Upper lobe of left lung (tissue), 6 donors: ENCODE data around the gene BMP7. TPM values are rescaled to one million over a fixed set of nuclear protein-coding genes. Genes with fewer than 3 reads are reported as not detected.
A peak's percentile ranks its signal among the peaks of the same experiment; 100 is the strongest.

ENCODE experiments used
- ATAC-seq, 2 donors: fragments of 200-7000 bp; cut with Tn5 transposase; one replicate each; pipeline ENCODE4 v1.9.1; 2022; ENCODE audit warnings: mild to moderate bottlenecking in 2 of 2, moderate library complexity in 2 of 2; ENCODE audit not compliant: low FRiP score in 2 of 2
- DNase-seq, 2 donors: peaks; one replicate each; pipeline ENCODE4 v3.0.0-alpha.2; 2019 to 2020
- H3K27ac ChIP-seq, 4 donors: fragments of 200-600 bp; sonication (generic); one replicate each; pipeline ENCODE4 v1.5.1; 2016 to 2019
- H3K27me3 ChIP-seq, 4 donors: fragments of 200-600 bp; sonication (generic); one replicate each; pipeline ENCODE4 v1.5.1; 2017 to 2019
- H3K36me3 ChIP-seq, 4 donors: fragments of 200-600 bp; sonication (generic); one replicate each; pipeline ENCODE4 v1.5.1; 2016 to 2019
- H3K4me1 ChIP-seq, 4 donors: fragments of 200-600 bp; sonication (generic); one replicate each; pipeline ENCODE4 v1.5.1; 2018 to 2019
- H3K4me3 ChIP-seq, 4 donors: fragments of 200-600 bp; sonication (generic); one replicate each; pipeline ENCODE4 v1.5.1; 2017 to 2019; ENCODE audit warnings: mild to moderate bottlenecking in 2 of 4, moderate library complexity in 1 of 4
- H3K9me3 ChIP-seq, 4 donors: fragments of 200-600 bp; sonication (generic); one replicate each; pipeline ENCODE4 v1.5.1; 2018 to 2019
- EP300 ChIP-seq, 4 donors: sonication (generic); formaldehyde crosslinking; IDR thresholded peaks; one replicate each; pipeline ENCODE4 v1.5.1; 2017; ENCODE audit warnings: antibody characterized with exemption in 4 of 4, control low read depth in 2 of 4
- POLR2A ChIP-seq, 4 donors: fragments of 450-650 bp; IDR thresholded peaks; one replicate each; pipeline ENCODE4 v1.5.1; 2016 to 2017; ENCODE audit warnings: antibody characterized with exemption in 4 of 4, mild to moderate bottlenecking in 2 of 4
- POLR2AphosphoS5 ChIP-seq, 2 donors: sonication (generic); formaldehyde crosslinking; IDR thresholded peaks; one replicate each; pipeline ENCODE4 v1.5.1; 2017; ENCODE audit warnings: antibody characterized with exemption in 2 of 2
- WGBS, 2 donors: methylation state at CpG; one replicate each; pipeline ENCODE4 v1.1.5; 2017 to 2018; 5-methylcytosine and 5-hydroxymethylcytosine counted together
- total RNA-seq, 6 donors: library from RNA; depleted of rRNA in 4 of 6; stranded (reverse); fragments of >200 nt in 4 of 6; gene quantifications; one replicate each; pipeline versions ENCODE4 v1.1.0 to v1.2.1, GENCODE V29; 2016 to 2021
- TF ChIP-seq, protein P1 (sequence below), 6 experiments: fragments of 450-650 bp in 4 of 6; fragments of 200-600 bp in 2 of 6; sonication (generic) in 2 of 6; IDR thresholded peaks; one replicate each; pipeline ENCODE4 v1.5.1; 2016 to 2019; ENCODE audit warnings: antibody characterized with exemption in 6 of 6
- donor health status: DM: no; HTN: no; CAD: no; lungs with moderate emphysema.
- donor health status: DM: no; HTN: yes; CAD: no; lungs with severe emphysema.

The BMP7 gene
- total RNA-seq, 6 donors from 2014 or later, result 0.30 to 4.0 (median 2.6) TPM; not detected in 1

GRCh38 chr20:57312138-57312537, 45.7 kb upstream of the BMP7 start:
- no peaks in the 10 kb centered on the region for H3K4me1 ChIP-seq
- TF ChIP-seq EP300 (IDR thresholded peaks at IDR 0.05) (no peak), POLR2AphosphoS5 (IDR thresholded peaks at IDR 0.05) (no peak), POLR2A (IDR thresholded peaks at IDR 0.05) (no peak)
- TF ChIP-seq, protein P1, sequence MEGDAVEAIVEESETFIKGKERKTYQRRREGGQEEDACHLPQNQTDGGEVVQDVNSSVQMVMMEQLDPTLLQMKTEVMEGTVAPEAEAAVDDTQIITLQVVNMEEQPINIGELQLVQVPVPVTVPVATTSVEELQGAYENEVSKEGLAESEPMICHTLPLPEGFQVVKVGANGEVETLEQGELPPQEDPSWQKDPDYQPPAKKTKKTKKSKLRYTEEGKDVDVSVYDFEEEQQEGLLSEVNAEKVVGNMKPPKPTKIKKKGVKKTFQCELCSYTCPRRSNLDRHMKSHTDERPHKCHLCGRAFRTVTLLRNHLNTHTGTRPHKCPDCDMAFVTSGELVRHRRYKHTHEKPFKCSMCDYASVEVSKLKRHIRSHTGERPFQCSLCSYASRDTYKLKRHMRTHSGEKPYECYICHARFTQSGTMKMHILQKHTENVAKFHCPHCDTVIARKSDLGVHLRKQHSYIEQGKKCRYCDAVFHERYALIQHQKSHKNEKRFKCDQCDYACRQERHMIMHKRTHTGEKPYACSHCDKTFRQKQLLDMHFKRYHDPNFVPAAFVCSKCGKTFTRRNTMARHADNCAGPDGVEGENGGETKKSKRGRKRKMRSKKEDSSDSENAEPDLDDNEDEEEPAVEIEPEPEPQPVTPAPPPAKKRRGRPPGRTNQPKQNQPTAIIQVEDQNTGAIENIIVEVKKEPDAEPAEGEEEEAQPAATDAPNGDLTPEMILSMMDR (IDR thresholded peaks at IDR 0.05), result no peak
- no peaks in the 10 kb centered on the region for H3K27me3 ChIP-seq
- H3K27ac ChIP-seq, result no peak overlapping the region
- no peak overlapping the region for H3K4me3 ChIP-seq
- WGBS, 2 donors, result 84 to 85% methylated on average over 6 of the region's 6 CpGs
- DNase-seq (no peak), ATAC-seq (no peak)
- no peaks in the 10 kb centered on the region for H3K36me3 ChIP-seq
- H3K9me3 ChIP-seq, result no peaks in the 10 kb centered on the region

- no peaks in the 10 kb centered on the region for H3K36me3 ChIP-seq
- H3K27ac ChIP-seq, result no peak overlapping the region
- no peaks in the 10 kb centered on the region for H3K4me1 ChIP-seq
- no peak overlapping the region for H3K4me3 ChIP-seq
- H3K27me3 ChIP-seq, result no peaks in the 10 kb centered on the region
- TF ChIP-seq EP300 (IDR thresholded peaks at IDR 0.05), result no peak
- no peak for TF ChIP-seq POLR2AphosphoS5 (IDR thresholded peaks at IDR 0.05)
- TF ChIP-seq, protein P1 (IDR thresholded peaks at IDR 0.05), result no peak
- no peak for TF ChIP-seq POLR2A (IDR thresholded peaks at IDR 0.05)
- 88 to 96% methylated on average over 6 to 11 of the region's 11 CpGs for WGBS, 2 donors
- H3K9me3 ChIP-seq, result no peaks in the 10 kb centered on the region
- DNase-seq (no peak), ATAC-seq (no peak)
Measured at GRCh38 chr20:57310821-57311514, 44.5 kb upstream of the BMP7 start.

- no peak for ATAC-seq
- peak in 1 of 2 donors; percentile 13 for DNase-seq
- no peak for TF ChIP-seq EP300 (IDR thresholded peaks at IDR 0.05)
- TF ChIP-seq POLR2A (IDR thresholded peaks at IDR 0.05), result no peak
- TF ChIP-seq POLR2AphosphoS5 (IDR thresholded peaks at IDR 0.05), result no peak
- TF ChIP-seq, protein P1 (IDR thresholded peaks at IDR 0.05), result no peak
- H3K4me1 ChIP-seq, result no peaks in the 10 kb centered on the region
- H3K27ac ChIP-seq, result no peak overlapping the region
- no peaks in the 10 kb centered on the region for H3K9me3 ChIP-seq
- H3K36me3 ChIP-seq, result no peaks in the 10 kb centered on the region
- H3K4me3 ChIP-seq, result no peak overlapping the region
- no peaks in the 10 kb centered on the region for H3K27me3 ChIP-seq
- 78 to 89% methylated on average over 8 to 9 of the region's 9 CpGs for WGBS, 2 donors
Measured at GRCh38 chr20:57309544-57310115, 43.2 kb upstream of the BMP7 start.

GRCh38 chr20:57308451-57309271, 42.2 kb upstream of the BMP7 start:
- ATAC-seq (no peak), DNase-seq (no peak)
- H3K36me3 ChIP-seq, result no peaks in the 10 kb centered on the region
- H3K9me3 ChIP-seq, result no peaks in the 10 kb centered on the region
- H3K27ac ChIP-seq, result no peak overlapping the region
- no peak overlapping the region for H3K4me3 ChIP-seq
- no peaks in the 10 kb centered on the region for H3K27me3 ChIP-seq
- TF ChIP-seq POLR2A (IDR thresholded peaks at IDR 0.05) (no peak), EP300 (IDR thresholded peaks at IDR 0.05) (no peak), POLR2AphosphoS5 (IDR thresholded peaks at IDR 0.05) (no peak)
- TF ChIP-seq, protein P1 (IDR thresholded peaks at IDR 0.05), result no peak
- no peaks in the 10 kb centered on the region for H3K4me1 ChIP-seq
- WGBS, 2 donors, result 66% methylated on average over 13 of the region's 13 CpGs
